Liver (tissue), 9 donors: ENCODE results near the gene ERICH6. TPM values are rescaled to one million over a fixed set of nuclear protein-coding genes. Genes with fewer than 3 reads are reported as not detected.

Source experiments
- DNase-seq: peaks from one replicate; pipeline ENCODE4 v3.0.0-alpha.2; 2017; ENCODE audit warnings: low spot score
- H3K27ac ChIP-seq, 2 donors: one replicate each; pipeline ENCODE4 v1.7.0; 2013; ENCODE audit warnings: inconsistent platforms in 2 of 2, low read length in 2 of 2, control low read depth in 1 of 2, low read depth in 1 of 2, mild to moderate bottlenecking in 1 of 2
- H3K27me3 ChIP-seq, 4 donors: one replicate each; pipeline versions ENCODE4 v1.6.1 to v1.7.0; 2013; ENCODE audit warnings: low read length in 3 of 4, inconsistent platforms in 1 of 4, mild to moderate bottlenecking in 1 of 4, moderate library complexity in 1 of 4; ENCODE audit not compliant: control insufficient read depth in 4 of 4, insufficient read depth in 4 of 4
- H3K36me3 ChIP-seq, 4 donors: one replicate each; pipeline versions ENCODE4 v1.6.1 to v1.7.0; 2013; ENCODE audit warnings: low read length in 3 of 4, mild to moderate bottlenecking in 3 of 4, low read depth in 1 of 4, moderate library complexity in 1 of 4; ENCODE audit not compliant: control insufficient read depth in 4 of 4, insufficient read depth in 3 of 4
- H3K4me1 ChIP-seq, 4 donors: one replicate each; pipeline versions ENCODE4 v1.6.1 to v1.7.0; 2013; ENCODE audit warnings: low read length in 3 of 4, mild to moderate bottlenecking in 3 of 4, moderate library complexity in 1 of 4; ENCODE audit not compliant: control insufficient read depth in 4 of 4, insufficient read depth in 4 of 4
- H3K4me3 ChIP-seq, 3 donors: one replicate each; pipeline versions ENCODE4 v1.6.1 to v1.7.0; 2013; ENCODE audit warnings: low read length in 3 of 3, control low read depth in 1 of 3, low read depth in 1 of 3, mild to moderate bottlenecking in 1 of 3
- H3K9ac ChIP-seq, 2 donors: one replicate each; pipeline ENCODE4 v1.7.0; 2013; ENCODE audit warnings: low read length in 2 of 2, mild to moderate bottlenecking in 2 of 2, moderate library complexity in 2 of 2, control low read depth in 1 of 2, low read depth in 1 of 2
- H3K9me3 ChIP-seq, 4 donors: one replicate each; pipeline versions ENCODE4 v1.6.1 to v1.7.0; 2013; ENCODE audit warnings: low read length in 3 of 4; ENCODE audit not compliant: control insufficient read depth in 4 of 4
- ATF3 ChIP-seq: IDR thresholded peaks from 2 replicates; pipeline ENCODE4 v1.6.1; 2016; ENCODE audit warnings: antibody characterized with exemption
- CTCF ChIP-seq: fragments of 150-350 bp; IDR thresholded peaks from 2 replicates; pipeline ENCODE4 v1.5.1; 2017; ENCODE audit warnings: improper control_type of control experiment, low read depth, low read length; ENCODE audit not compliant: missing input control
- EGR1 ChIP-seq, 2 donors: IDR thresholded peaks; 2 replicates each; pipeline ENCODE4 v1.6.1; 2016 to 2018; ENCODE audit warnings: antibody characterized with exemption in 2 of 2, low read depth in 2 of 2
- FOXA1 ChIP-seq: IDR thresholded peaks from 2 replicates; pipeline ENCODE4 v1.6.1; 2016; ENCODE audit warnings: antibody characterized with exemption
- FOXA2 ChIP-seq: IDR thresholded peaks from 2 replicates; pipeline ENCODE4 v1.6.1; 2016; ENCODE audit warnings: antibody characterized with exemption
- HNF4A ChIP-seq, 2 donors: conservative IDR thresholded peaks; 2 replicates each; pipeline ENCODE4 v1.6.1; 2016; ENCODE audit warnings: antibody characterized with exemption in 2 of 2, mild to moderate bottlenecking in 2 of 2
- HNF4G ChIP-seq: IDR thresholded peaks from 2 replicates; pipeline ENCODE4 v1.6.1; 2016; ENCODE audit warnings: antibody characterized with exemption
- JUND ChIP-seq, 2 donors: IDR thresholded peaks; 2 replicates each; pipeline ENCODE4 v1.6.1; 2016; ENCODE audit warnings: antibody characterized with exemption in 2 of 2
- NR2F2 ChIP-seq: IDR thresholded peaks from 2 replicates; pipeline ENCODE4 v1.6.1; 2016; ENCODE audit warnings: antibody characterized with exemption
- RAD21 ChIP-seq, 2 donors: IDR thresholded peaks; 2 replicates each; pipeline ENCODE4 v1.6.1; 2016; ENCODE audit warnings: antibody characterized with exemption in 2 of 2, mild to moderate bottlenecking in 2 of 2
- REST ChIP-seq: IDR thresholded peaks from 2 replicates; pipeline ENCODE4 v1.6.1; 2016; ENCODE audit warnings: antibody characterized with exemption, mild to moderate bottlenecking
- RXRA ChIP-seq, 2 donors: IDR thresholded peaks; 2 replicates each; pipeline ENCODE4 v1.6.1; 2017 to 2018; ENCODE audit warnings: antibody characterized with exemption in 2 of 2, mild to moderate bottlenecking in 1 of 2
- SP1 ChIP-seq: IDR thresholded peaks from 2 replicates; pipeline ENCODE4 v1.6.1; 2018; ENCODE audit warnings: antibody characterized with exemption, mild to moderate bottlenecking
- TAF1 ChIP-seq: conservative IDR thresholded peaks from 2 replicates; pipeline ENCODE4 v1.6.1; 2016; ENCODE audit warnings: antibody characterized with exemption, mild to moderate bottlenecking
- YY1 ChIP-seq: IDR thresholded peaks from 2 replicates; pipeline ENCODE4 v1.6.1; 2016; ENCODE audit warnings: antibody characterized with exemption, mild to moderate bottlenecking
- ZBTB33 ChIP-seq: IDR thresholded peaks from 2 replicates; pipeline ENCODE4 v1.6.1; 2016; ENCODE audit warnings: antibody characterized with exemption
- WGBS: extraction: QIAGEN DNeasy Blood & Tissue Kit; methylation state at CpG from one replicate; pipeline ENCODE4 v1.1.7; 2013; 5-methylcytosine and 5-hydroxymethylcytosine counted together
- polyA plus RNA-seq, 2 donors: library from polyadenylated mRNA; stranded (reverse) in 1 of 2; unstranded in 1 of 2; fragments of 200-250 nt in 1 of 2; fragments of >200 nt in 1 of 2; fragmentation: Nextera tagmentation in 1 of 2; extraction: Ambion mirVana in 1 of 2; gene quantifications; one replicate each; pipeline versions ENCODE4 v1.2.1 to v1.2.3, GENCODE V29; 2013 to 2015
- total RNA-seq, 2 donors: library from RNA; depleted of rRNA; stranded (reverse); fragments of >200 nt; gene quantifications; one replicate each; pipeline ENCODE4 v1.2.3, GENCODE V29; 2014
- TF ChIP-seq, protein P1 (sequence below): IDR thresholded peaks from 2 replicates; pipeline ENCODE4 v1.6.1; 2016; ENCODE audit warnings: antibody characterized with exemption
- donor health status: healthy.
- donor health status: healthy.
- donor health status: healthy.
- donor health status: healthy.
- donor health status: healthy.

ERICH6 gene
- total and polyA plus RNA-seq, 4 donors: under 0.01 TPM; not detected in 3

DNA sequence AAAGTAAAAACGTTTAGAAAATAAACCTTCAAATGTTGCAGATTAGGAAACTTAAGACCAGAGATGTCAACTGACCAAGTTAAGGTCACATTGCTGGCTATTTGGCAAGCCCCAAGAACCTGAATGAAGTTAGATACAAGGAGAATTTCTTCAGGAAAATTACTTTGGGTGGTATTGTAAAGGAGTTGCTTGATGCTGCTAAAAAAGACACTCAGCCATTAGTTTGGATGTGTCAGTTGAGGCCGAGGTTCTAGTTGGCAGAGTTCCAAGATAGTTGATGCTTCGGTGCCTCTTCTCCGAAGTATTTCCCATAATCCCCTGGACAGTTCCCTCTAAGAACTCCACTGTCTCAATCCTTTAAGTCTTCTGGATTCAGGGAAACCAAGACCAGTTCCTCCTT, 35.0 kb upstream of the ERICH6 start:
- DNase-seq: no peak
- no peak for TF ChIP-seq FOXA1
- TF ChIP-seq TAF1: no peak
- no peak for TF ChIP-seq NR2F2
- no peak for TF ChIP-seq YY1
- TF ChIP-seq FOXA2: no peak
- TF ChIP-seq REST: no peak
- TF ChIP-seq CTCF: no peak
- no peak for TF ChIP-seq ATF3
- TF ChIP-seq JUND (IDR thresholded peaks at IDR 0.05): no peak
- TF ChIP-seq, protein P1, sequence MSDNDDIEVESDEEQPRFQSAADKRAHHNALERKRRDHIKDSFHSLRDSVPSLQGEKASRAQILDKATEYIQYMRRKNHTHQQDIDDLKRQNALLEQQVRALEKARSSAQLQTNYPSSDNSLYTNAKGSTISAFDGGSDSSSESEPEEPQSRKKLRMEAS: no peak
- no peak for TF ChIP-seq EGR1 (IDR thresholded peaks at IDR 0.05; ENCODE audit: low read depth in 2 of 2)
- TF ChIP-seq RAD21 (IDR thresholded peaks at IDR 0.05): no peak
- no peak for TF ChIP-seq HNF4G
- TF ChIP-seq RXRA (IDR thresholded peaks at IDR 0.05): no peak
- no peak for TF ChIP-seq SP1
- no peak for TF ChIP-seq HNF4A (conservative IDR thresholded peaks at IDR 0.05)
- Histone ChIP-seq H3K4me3 (no peak overlapping the region), H3K4me1 (peaks cover 20 to 97% (median 91%) of the 10 kb centered on the region in 4 donors), H3K27ac (peak overlapping the region; percentile 80 to 84), H3K9me3 (no peaks in the 10 kb centered on the region), H3K9ac (peak overlapping the region in 1 of 2 donors; percentile 39), H3K36me3 (peaks cover 0 to 4% (median 2%) of the 10 kb centered on the region in 4 donors), H3K27me3 (no peaks in the 10 kb centered on the region)
- WGBS: 40% methylated on average over 4 of the region's 4 CpGs

DNA sequence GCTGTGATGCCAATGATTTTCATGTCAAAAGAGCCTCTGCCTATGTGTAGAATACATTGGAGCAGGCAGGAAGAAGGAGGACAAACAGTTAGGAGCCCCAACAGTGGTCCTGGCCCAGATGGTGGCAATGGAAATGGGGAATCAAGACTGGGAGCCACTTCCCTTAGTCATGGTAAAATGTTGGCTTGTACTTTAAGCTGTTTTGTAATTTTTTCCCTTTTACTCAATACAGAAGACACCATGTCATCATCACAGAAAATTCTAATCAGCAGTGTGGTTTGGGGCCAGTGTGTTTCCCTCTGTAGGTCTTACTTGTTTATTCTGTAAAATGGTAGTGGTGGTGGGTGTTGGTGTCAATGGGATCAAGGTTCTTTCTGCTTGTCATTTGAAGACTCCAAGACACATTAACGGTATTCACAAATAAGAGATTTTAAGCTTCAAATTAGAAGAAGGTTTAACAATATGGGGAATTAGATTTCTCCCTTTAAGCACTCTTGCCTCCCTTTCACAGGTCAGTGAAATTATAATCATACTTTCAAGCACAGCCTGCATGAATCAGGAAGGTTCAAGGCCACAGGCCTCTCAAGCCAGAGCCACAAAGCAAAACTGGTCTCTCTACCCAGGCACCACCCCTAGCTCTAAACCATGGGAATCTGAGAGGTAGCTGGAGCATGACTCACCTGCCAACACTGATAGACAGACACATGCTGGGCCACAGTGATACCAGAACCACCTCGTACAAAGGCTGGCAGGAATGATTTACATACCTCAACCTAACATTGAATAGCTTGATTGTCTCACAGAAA, 34.4 kb upstream of the ERICH6 start:
- H3K4me3 ChIP-seq: no peak overlapping the region
- H3K4me1 ChIP-seq: peaks cover 19 to 96% (median 85%) of the 10 kb centered on the region in 4 donors
- 38% methylated on average over 2 of the region's 2 CpGs for WGBS
- DNase-seq: peak; percentile 54
- H3K9ac ChIP-seq: peak overlapping the region in 1 of 2 donors; percentile 44
- H3K27ac ChIP-seq: peak overlapping the region; percentile 80 to 84
- H3K9me3 ChIP-seq: no peaks in the 10 kb centered on the region
- H3K27me3 ChIP-seq: no peaks in the 10 kb centered on the region
- peaks cover 0 to 4% (median 2%) of the 10 kb centered on the region in 4 donors for H3K36me3 ChIP-seq
- TF ChIP-seq YY1 (no peak), REST (no peak), RXRA (IDR thresholded peaks at IDR 0.05) (peak; percentile 49 to 70), HNF4G (peak; percentile 14), CTCF (no peak), ZBTB33 (no peak), HNF4A (conservative IDR thresholded peaks at IDR 0.05) (peak; percentile 63 to 69), EGR1 (IDR thresholded peaks at IDR 0.05; ENCODE audit: low read depth in 2 of 2) (peak in 1 of 2 donors; percentile 72)
